ENCODE measurements around the gene THSD4.

The THSD4 gene

DNA sequence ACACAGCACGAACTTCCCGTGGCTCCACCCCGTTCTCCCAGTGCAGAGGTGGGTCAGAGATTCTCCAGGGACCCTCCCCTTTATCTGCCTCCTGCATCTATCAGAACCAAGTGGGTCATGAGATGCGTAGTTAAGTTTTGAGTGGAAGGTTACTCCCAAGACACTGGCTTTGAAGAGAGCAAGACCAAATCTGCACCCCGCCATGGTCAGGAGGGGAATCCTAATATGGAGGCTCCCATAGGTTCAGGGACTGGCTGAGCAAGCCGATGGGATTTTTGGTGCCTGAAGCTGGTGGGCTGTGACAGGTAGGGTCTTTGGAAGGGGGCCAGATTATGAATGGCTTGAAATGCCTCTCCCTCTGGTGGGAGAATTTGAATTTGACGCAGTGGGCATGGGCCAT, 488.1 kb downstream of the THSD4 start:
- no peak for DNase-seq

DNA sequence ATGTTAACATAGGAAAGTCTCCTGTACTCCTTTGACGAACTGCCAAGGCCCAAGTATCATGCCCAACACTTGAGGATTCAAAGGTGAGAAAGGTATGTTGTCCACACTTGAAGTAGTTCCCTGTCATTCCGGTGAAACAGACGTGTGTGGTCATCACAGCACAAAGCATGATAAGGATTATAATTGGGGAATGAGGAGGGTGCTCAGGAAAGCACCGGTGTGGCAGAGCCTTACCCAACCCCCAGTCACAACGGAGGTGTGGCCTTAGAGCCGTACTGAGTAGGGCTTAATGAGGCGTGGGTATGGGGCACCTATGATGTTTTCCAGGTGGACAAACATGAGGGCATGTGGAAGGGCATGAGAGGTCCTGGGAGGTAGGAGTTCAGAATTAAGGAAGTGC, 492.1 kb downstream of the THSD4 start:
- no peak for DNase-seq

DNA sequence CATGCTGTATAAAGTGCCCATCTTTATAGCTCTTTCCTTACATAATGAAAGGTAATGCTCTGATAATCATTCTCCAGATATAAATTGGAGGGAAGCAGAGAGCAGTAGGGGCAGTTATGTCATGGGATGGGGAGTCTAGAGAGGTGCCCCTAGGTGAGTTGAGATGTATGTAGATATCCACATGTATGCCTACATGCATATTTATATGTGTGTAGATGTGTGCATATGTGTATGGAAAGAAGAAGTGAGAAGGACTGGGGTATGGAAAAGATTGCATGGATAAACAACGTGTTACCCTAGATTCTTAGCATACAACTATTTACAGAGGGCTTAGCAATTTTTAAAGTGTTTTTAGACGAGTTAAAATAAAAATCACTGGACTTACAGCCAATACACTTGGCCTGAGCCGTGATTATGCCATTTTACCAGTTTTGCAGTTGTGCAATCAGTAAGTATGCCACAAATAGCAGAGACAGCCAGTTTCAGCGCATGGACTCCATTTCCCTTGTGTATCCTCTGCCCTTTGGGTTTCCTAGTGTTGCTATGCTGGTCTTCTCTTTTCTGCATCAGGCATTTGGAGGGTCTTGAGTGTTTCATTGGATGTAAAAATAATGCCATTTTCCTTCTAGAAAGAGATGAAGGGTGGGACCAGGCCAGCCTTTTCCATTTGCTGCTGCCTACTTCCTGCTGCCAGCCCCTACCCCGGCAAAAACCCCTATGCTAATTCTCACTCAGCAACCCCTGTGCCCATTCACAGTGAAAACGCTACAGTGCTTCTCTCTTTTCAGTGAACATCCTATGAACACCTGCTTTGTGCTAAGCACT, 495.7 kb downstream of the THSD4 start:
- no peak for DNase-seq

DNA sequence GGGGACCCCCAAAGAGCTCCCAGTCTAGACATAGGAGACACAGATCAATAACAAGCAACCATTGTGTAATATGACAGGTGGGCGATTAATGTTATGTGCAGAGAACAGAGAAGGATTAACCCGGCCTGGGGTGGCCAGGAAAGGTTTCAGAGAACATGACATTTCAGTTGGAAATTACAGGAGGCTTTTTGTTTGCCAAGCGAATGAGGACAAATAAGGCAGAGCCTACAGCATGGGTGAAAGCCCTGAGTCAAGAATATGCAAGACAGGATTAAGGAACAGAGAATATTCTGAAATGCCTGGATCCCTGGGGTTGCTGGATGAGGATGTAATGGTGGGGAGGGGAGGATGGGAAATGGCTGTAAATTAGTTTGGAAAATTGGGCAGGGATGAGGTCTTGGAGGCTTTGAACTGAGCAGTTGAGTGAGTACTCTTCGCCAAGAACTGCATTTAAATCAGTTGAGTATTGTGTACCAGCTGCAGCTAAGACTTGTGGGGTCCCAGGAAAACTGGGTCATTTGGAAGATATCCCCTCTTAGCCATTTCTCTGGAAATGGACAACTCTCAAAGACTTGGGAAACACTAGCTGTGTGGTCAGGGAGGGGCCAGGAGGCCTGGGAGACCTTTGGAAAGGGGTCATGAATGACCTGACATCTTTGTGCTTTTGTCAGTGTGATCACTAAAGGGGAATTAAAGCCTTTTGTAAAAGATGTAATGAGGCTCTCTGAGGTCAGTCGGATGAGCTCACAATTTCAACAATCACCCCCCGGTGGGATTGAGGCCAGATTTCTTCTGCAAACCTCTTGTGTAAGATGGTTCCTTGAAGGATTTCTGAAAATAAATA, 496.5 kb downstream of the THSD4 start:
- no peak for DNase-seq

DNA sequence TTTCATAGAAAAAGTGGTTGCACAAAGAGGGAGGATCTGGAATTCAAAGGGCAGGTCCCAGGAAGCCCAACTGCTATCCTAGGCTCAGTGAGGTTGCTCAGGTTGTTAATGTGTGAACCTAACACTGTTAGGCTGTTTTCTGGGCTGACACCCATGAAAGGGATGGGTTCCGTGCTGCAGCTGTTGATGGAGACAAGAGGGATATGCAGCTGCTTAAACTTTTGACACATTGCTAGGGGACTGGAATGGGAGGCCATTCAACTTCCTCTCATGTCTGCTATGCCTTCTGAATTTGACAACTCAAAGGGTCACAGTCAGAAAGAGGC, 497.1 kb downstream of the THSD4 start:
- no peak for DNase-seq

DNA sequence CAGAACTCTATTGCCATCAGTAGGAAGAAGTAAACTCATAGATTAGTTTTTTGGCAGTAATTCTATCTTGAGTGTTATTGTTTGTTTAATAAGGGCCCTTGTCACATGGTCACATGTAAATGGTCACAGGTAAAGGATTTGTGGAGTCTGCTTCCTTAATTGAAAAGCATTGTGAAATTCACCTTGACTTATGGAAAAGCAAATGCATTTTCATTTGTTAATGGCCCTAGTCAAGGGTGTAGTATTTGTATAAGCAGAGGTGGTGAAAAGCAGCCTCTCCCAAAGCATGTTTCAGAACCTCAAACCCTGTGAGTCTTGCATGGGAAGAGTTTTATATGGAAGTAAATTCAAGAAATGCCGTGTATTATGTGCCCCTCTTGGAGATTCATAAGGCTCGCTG, 497.6 kb downstream of the THSD4 start:
- no peak for DNase-seq

DNA sequence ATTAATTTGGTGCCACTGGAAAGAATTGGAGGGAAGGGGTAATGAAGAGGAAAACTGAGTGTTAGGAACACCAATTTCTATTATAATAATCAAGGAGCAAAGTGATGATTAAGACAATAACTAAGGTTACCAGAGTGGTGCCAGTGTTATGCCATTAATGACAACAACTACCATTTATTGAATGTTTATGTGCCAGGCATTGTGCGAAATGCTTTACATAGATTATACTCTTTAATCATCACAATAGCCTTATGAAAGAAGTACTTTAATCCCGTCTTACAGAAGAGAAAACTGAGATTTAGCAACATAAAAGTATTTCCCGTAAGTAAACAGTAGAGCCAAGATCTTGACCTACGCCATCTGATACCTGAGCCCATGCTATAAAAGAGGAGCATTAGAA, 507.8 kb downstream of the THSD4 start:
- DNase-seq: no peak

DNA sequence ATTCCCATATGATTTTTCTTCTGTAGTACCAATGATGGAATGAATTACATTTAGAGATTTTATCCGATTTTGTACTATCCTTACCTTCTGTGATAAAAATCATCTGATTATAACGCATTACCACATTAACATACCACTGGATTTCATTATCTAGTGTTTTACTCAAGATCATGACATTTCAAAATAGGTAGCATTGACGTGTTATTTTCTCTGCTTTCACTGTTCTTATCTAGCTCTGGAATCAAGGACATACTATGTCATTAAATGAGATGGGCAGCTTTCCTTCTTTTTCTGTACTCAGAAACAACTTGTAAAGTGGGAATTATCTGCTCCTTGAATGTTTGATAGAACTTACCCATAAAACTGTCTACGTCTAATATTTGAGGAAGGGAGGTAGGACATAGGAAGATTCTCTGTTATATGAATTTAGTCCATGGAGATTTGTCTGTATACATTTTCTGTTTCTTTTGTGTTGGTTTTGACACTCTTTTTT, 511.4 kb downstream of the THSD4 start:
- no peak for DNase-seq

DNA sequence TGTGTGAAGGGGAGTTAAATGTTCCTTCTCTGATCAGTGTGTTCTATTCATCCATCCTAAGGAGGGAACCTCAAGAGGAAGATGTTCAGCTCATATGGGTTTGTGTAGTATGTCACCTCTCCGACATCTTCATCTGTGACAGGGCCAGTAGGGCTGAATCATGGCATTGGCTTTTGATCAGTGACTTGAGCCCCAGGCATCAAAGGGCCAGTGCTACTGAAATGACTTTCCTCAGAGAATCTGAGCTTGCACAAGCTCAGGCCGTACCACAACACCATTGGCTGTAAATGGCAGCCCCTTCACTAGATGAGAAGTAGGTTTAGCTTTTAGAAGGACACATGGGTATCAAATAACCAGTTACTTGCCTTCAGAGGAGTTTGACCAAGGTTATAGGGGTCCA, 511.9 kb downstream of the THSD4 start:
- DNase-seq: no peak

DNA sequence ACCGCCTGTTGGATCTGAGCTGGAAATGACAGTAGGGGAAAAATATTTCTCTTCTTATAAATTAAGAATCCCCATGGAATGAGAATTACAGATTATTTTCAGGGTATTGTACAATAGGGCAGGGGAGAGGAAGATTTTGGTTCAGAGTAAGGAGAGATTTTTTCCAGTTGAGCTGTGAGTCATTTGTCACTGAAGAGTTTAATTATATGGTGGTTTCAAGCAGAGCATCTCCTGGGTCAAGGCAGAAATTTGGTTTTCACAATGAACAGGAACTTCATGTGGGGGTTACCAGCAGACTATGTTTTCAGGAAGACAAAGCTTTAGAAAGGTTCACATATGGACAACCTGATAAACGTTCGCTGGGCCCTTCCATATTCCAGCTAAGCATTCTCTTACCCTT, 512.3 kb downstream of the THSD4 start:
- DNase-seq: no peak

DNA sequence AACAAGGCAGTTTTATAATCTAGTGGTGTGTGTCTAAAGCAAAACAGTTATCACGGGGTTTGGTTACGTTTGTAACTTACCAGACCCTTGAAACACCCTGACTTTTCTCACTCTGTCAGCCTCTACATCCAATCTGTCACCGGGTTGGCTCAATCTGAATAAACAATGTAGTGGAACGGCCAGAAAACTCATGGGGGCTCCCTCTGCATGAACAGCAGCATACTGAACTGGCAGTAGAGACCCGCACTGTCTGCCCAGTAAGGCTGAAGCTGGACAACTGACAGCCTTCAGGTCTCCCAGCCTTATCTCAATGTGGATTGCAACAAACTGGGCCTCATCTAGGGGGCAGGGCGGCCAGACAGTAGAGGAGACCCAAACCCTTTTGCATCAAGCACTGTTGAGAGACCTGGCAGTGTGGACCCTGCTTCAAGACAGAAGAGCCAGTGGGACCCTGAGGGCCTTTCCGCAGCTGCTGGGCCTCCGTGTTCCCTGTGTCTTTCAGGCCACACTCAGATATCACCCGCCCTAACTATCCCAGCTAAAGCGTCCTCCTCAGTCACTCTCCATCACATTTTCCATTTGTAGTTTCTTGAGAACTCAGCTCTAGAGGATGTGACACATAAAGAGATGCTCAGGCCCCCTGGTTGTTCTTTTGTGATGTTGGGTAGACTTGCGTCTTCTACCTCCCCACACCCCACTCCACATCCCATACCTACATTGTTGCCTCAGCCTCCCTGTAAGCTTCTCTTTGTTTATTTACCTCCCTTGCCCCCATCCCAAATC, 513.9 kb downstream of the THSD4 start:
- no peak for DNase-seq

DNA sequence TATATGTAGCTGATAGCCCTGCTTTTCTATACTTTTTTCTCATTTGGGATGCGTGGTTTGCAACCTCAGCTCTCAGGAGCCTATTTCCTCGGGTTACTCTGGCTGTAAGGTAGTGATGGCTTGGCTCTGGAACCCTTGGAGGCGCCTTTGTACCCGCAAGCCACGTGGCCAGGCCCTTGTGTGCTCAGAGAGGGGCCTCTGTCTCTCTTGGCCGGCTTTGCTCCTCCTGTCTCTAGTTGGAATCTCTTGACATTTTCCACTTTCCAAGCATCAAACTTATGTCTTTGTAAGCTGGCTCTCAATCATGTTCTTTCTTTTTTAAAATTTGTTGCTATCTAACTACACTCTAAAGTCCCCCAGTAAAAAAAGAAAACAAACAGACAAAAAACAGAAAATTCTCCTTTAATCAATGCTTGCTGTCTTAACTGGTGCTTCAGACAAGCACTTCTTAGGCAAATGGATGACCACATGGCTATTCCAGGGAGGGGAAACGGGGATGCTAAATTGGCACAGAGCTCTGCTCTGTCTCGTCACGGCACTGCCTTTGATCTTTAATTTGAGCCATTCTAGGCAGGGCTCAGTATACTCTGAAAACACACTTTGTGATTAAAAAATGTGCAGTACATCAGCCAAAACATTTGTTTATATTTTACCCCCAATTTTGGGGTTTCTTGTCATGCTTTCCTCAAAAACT, 514.7 kb downstream of the THSD4 start:
- no peak for DNase-seq

DNA sequence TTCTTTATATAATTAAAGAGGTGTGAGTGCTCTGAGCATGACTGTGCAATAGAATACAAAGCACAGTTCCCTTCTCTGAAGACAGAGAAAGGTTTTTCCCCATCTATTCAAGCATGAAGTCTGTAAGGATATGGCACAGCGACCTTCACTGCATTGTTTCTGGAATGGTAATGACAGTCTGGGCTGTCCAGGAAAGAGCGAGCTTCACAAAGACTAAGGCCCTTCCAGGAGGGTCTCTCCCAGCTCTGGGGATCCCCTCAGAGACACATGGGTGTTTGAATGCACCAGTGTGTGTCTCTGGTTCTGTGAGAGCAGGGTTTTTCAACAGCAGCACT, 515.2 kb downstream of the THSD4 start:
- no peak for DNase-seq

DNA sequence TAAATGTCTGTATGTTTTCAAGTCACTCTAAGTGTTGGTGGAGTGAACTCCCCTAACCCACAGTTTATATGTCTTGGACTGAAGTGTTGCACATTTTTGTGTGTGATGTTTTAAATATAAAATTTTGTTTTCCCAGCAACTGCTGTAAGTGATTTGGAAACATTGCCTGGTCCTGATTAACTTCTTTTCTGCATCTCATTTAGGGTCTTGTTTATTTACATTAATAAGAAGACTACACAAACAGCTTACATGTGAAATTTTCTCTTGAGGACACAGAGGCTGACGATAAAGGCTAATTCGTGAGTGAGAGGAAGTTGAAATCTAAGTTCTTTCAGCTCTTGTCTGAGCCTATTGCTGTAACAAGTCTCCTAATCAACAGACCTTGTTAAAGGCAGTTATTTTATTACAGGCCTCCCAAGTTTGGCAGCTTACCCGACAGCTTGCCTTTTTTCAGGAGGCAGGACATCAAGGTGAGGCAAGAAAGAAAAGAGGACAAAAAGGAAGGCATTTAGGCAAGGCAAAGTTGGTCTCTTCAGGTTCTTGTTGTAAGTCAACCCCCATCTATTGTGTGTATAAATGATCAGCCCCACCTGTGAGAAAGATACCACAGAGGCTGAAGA, 517.4 kb downstream of the THSD4 start:
- DNase-seq: no peak

DNA sequence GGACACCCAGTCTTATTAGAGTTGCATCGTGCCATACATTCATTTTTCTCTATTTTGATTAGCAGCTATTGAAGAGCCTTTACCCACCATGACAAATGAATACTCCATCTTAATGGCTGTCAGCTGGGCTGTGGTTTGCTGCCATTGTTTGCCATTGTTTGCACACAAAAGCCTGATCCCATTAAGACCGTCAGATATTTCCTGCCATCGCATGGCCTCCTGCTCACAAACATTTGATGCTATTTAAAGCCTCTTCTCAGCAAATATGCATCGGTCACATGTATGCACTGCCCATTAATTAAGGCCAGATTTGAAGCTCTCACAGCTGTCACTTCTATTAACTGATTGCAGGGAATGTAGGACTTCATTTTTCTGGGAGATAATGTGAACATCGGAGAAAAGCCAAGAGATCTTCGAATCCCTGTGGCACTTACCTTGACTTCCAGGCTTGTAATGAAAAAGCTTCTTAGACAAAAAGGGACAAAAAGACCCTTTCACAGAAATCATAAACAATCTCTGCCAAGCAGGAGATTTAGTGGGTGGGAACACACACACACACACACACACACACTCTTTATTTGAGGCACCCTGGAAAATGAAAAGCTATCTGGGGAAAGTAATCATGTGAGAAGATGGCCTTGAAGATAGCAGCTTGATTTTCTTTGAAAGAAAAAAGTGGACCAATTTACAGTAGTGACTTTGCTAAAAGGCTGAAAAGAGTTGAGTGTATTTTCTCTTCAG, 519.7 kb downstream of the THSD4 start:
- no peak for DNase-seq

DNA sequence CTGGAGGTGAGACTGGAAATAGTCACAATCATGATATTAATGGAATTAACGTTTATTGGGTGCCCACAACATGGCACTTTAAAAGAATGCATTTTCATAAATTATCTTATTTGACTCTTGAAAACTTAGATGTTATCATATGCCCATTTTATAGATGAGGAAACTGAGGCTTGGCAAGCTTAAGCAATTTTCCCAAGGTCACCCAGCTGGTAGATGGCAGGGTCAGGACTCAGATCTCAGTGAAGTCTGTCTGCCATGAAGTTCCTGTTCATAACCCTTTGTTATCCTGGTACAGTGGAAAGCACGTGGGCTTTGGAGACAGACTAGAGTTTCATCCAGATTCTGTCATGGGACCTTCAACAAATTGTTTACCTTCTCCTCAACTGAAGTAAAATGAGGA, 520.5 kb downstream of the THSD4 start:
- DNase-seq: no peak

DNA sequence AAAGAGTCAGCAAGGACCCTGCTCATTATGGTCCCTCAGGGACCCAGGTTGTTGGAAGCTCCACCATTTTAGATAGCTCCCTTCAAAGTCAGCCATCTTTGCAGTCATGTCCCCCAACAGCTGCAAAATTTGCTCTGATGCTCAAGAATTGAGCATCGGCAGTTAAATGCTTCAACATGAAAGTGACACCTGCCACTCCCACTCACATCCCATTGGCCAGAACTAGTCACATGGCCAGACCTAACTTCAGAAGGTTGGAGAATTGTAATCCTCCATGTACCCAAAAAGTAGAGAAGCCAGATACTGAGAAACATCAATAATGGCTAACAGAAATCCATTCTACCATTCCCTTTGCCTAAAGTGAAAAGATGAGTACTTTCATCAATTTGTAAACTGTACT, 523.6 kb downstream of the THSD4 start:
- no peak for DNase-seq

DNA sequence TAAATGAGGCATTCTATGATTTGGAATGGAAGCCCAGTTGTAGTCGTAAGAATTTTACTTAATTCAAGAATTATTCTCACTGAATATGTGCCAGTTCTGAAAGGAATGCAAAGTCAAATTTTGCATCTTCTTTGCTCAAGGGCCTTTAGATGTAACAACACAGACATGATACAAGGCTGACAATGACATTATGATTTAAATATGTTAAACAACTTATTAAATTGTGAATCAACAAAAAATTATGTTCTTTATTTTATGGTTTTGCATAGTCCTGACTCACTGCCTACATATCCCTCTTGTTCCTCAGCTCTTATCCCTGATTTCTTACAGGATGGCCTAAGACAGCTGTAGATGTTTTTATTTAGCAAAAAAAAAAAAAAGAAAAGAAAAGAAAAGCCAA, 524.2 kb downstream of the THSD4 start:
- DNase-seq: no peak

DNA sequence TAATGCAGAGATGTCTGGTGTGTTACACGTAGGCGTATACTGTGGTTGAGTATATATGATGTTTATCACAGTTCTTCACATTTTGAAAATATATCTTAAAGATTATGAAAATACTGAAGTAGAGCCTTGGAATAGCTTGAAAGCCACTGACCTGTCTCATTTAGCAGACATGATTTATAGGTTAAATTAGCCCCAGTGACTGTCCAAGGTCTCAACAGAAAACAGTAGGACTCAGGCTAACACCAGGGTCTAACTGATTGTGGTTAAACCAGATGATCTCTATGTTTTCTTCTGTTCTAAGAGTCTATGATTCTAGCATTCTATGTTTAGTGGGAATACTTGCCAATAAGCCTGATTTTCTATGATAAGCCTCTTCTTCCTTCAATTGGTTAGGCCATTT, 528.6 kb downstream of the THSD4 start:
- no peak for DNase-seq

DNA sequence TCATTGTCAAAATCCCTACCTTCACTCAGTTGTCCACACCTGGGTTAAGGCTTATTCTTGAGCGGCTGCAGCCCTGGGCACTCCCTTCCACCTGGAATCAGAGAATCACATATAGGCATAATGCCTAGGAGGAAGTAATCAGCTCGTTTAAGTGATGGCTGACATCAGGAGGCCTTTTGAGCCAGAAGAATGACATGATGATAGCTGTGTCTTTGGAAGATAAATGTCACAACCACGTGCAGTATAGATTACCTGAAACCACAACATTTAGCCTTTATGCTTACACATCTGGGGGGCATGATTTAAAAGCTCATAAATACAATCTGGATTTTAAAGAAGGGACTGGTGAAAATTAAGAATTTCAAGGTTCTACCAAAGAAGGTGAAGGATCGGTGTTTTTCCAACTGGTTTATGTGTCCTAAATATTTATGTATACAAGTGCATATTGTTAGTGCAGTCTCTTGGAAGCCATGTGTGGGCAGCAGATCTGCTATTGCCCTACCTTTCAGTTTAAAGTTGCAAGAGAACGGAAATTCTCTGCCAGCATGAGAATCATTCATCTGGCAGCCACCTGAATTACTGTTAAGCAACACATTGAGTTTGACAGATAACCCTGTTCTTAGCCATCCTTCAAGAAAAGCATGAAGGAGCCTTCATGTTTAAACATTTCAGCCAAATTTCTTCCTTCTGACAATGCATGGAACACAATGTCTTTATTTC, 531.7 kb downstream of the THSD4 start:
- no peak for DNase-seq

DNA sequence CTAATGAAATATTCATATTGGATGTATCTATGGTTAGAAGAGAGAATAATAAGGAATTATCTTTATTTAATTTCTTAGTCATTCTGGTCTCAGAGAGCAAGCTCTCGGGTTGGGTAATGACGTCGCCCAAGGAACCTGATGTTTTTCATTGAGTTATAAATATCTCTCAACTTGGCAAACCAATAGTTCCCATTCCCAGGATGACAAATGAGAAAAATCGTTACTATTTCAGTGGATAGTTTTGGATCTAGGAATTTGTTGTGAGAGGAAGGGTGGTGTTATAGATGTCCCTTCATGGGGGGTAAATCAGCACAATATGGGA, 532.2 kb downstream of the THSD4 start:
- DNase-seq: no peak

Measured in Kasumi-1 (cell line).